H1 (cell line): ENCODE results near the gene COL20A1. TPM values are rescaled to one million over a fixed set of nuclear protein-coding genes. Genes with fewer than 3 reads are reported as not detected.

Experiments used
- CTCF ChIA-PET: fragments of 300-600 bp; sonication (Branson Sonifier 250); formaldehyde crosslinking; loops from one replicate; lab custom pipeline; 2021; ENCODE audit not compliant: partially characterized antibody; lab: Charles Lee
- POLR2A ChIA-PET: fragments of 300-600 bp; sonication (Branson Sonifier 250); formaldehyde crosslinking; loops from one replicate; lab custom pipeline; 2021; ENCODE audit warnings: inconsistent platforms; ENCODE audit not compliant: partially characterized antibody; lab: Charles Lee
- DNase-seq, 2 experiments: peaks; one replicate each; pipeline versions ENCODE4 v3.0.0 to v3.0.0-alpha.2; 2010 to 2022; ENCODE audit warnings: low spot score in 2 of 2, low read depth in 1 of 2, mixed read lengths in 1 of 2
- FAIRE-seq: peaks from 2 replicates; lab custom pipeline; 2011; peaks lifted over from hg19 to GRCh38; lab: Jason Lieb, UNC
- H2AFZ ChIP-seq: 2 replicates; pipeline ENCODE4 v1.8.1; 2012; ENCODE audit warnings: low read length, inconsistent platforms
- H2AK5ac ChIP-seq: 2 replicates; pipeline ENCODE4 v1.6.1; 2013; ENCODE audit warnings: low read depth, low read length
- H2BK120ac ChIP-seq: replicated peaks from 2 replicates; pipeline ENCODE3; 2013; ENCODE audit warnings: low read depth, low read length, inconsistent platforms
- H2BK12ac ChIP-seq: 2 replicates; pipeline ENCODE4 v1.6.1; 2013; ENCODE audit warnings: low read depth, low read length
- H2BK15ac ChIP-seq: 2 replicates; pipeline ENCODE4 v1.6.1; 2013; ENCODE audit warnings: low read length
- H2BK20ac ChIP-seq: 2 replicates; pipeline ENCODE4 v1.6.1; 2013; ENCODE audit warnings: low read length
- H2BK5ac ChIP-seq: 2 replicates; pipeline ENCODE4 v1.6.1; 2013; ENCODE audit warnings: low read depth, low read length
- H3K14ac ChIP-seq: 2 replicates; pipeline ENCODE4 v1.6.1; 2013; ENCODE audit warnings: inconsistent platforms; ENCODE audit not compliant: insufficient read length
- H3K18ac ChIP-seq: 2 replicates; pipeline ENCODE4 v1.6.1; 2013; ENCODE audit warnings: low read length; ENCODE audit errors: extremely low read depth
- H3K23ac ChIP-seq: 2 replicates; pipeline ENCODE4 v1.6.1; 2013; ENCODE audit warnings: inconsistent platforms; ENCODE audit not compliant: insufficient read length
- H3K23me2 ChIP-seq: 2 replicates; pipeline ENCODE4 v1.6.1; 2013; ENCODE audit warnings: low read depth, low read length
- H3K27ac ChIP-seq: 2 replicates; pipeline ENCODE4 v1.6.1; 2011; ENCODE audit warnings: low read depth, low read length, inconsistent platforms
- H3K27me3 ChIP-seq, 4 experiments: replicated peaks in 1 of 4; 1 replicate in 1 of 4; 2 replicates in 3 of 4; pipeline versions ENCODE4 v1.6.1 to v1.8.1; 2011 to 2013; ENCODE audit warnings: low read length in 3 of 4, mild to moderate bottlenecking in 3 of 4, inconsistent platforms in 2 of 4, mixed read lengths in 2 of 4, moderate library complexity in 1 of 4; ENCODE audit not compliant: control insufficient read depth in 3 of 4, insufficient read depth in 3 of 4; ENCODE audit errors: extremely low read depth in 1 of 4
- H3K36me3 ChIP-seq, 4 experiments: 2 replicates each; pipeline versions ENCODE4 v1.6.1 to v1.8.1; 2011 to 2013; ENCODE audit warnings: mild to moderate bottlenecking in 4 of 4, low read length in 3 of 4, moderate library complexity in 2 of 4, control low read depth in 1 of 4, inconsistent platforms in 1 of 4; ENCODE audit not compliant: insufficient read depth in 4 of 4, control insufficient read depth in 2 of 4
- H3K4ac ChIP-seq: replicated peaks from 2 replicates; pipeline ENCODE3; 2013; ENCODE audit warnings: low read length, low read depth, mixed read lengths, inconsistent platforms; ENCODE audit not compliant: insufficient read length
- H3K4me1 ChIP-seq, 4 experiments: replicated peaks in 1 of 4; 1 replicate in 1 of 4; 2 replicates in 3 of 4; pipeline versions ENCODE4 v1.6.1 to v1.8.1; 2011 to 2013; ENCODE audit warnings: low read length in 3 of 4, inconsistent platforms in 2 of 4, mixed read lengths in 1 of 4; ENCODE audit not compliant: insufficient read depth in 4 of 4, control insufficient read depth in 3 of 4
- H3K4me2 ChIP-seq, 2 experiments: 2 replicates each; pipeline versions ENCODE4 v1.6.1 to v1.8.1; 2011 to 2013; ENCODE audit warnings: low read depth in 2 of 2, low read length in 2 of 2, control low read depth in 1 of 2, inconsistent platforms in 1 of 2, mild to moderate bottlenecking in 1 of 2; ENCODE audit not compliant: insufficient read depth in 1 of 2
- H3K4me3 ChIP-seq, 4 experiments: fragments of 200-600, 300-600 bp in 1 of 4; sonication (generic), shearing (Covaris generic), sonication (Bioruptor Twin) in 1 of 4; 2 replicates each; pipeline versions ENCODE4 v1.5.1 to v1.8.1; 2011 to 2016; ENCODE audit warnings: low read length in 4 of 4, low read depth in 3 of 4, control low read depth in 2 of 4, inconsistent platforms in 2 of 4, mild to moderate bottlenecking in 2 of 4, mixed read lengths in 1 of 4, moderate library complexity in 1 of 4; ENCODE audit not compliant: insufficient read depth in 2 of 4; ENCODE audit errors: extremely low read depth in 1 of 4
- H3K56ac ChIP-seq: replicated peaks from 2 replicates; pipeline ENCODE3; 2013; ENCODE audit warnings: low read depth, mild to moderate bottlenecking, mixed read lengths, low read length, inconsistent platforms; ENCODE audit not compliant: insufficient read length
- H3K79me1 ChIP-seq: 2 replicates; pipeline ENCODE4 v1.6.1; 2013; ENCODE audit warnings: low read depth, low read length, control low read depth
- H3K79me2 ChIP-seq, 2 experiments: 2 replicates each; pipeline versions ENCODE4 v1.6.1 to v1.8.1; 2012 to 2013; ENCODE audit warnings: low read length in 2 of 2, mild to moderate bottlenecking in 2 of 2, inconsistent platforms in 1 of 2; ENCODE audit not compliant: insufficient read depth in 2 of 2, control insufficient read depth in 1 of 2
- H3K9ac ChIP-seq, 4 experiments: replicated peaks in 1 of 4; 1 replicate in 1 of 4; 2 replicates in 3 of 4; pipeline versions ENCODE4 v1.6.1 to v1.8.1; 2011 to 2013; ENCODE audit warnings: low read depth in 3 of 4, low read length in 3 of 4, control low read depth in 2 of 4, mild to moderate bottlenecking in 2 of 4, moderate library complexity in 2 of 4, inconsistent platforms in 1 of 4; ENCODE audit errors: extremely low read depth in 1 of 4
- H3K9me3 ChIP-seq, 2 experiments: 2 replicates each; pipeline versions ENCODE4 v1.6.1 to v1.8.1; 2012 to 2013; ENCODE audit warnings: mild to moderate bottlenecking in 2 of 2, moderate library complexity in 2 of 2, control low read depth in 1 of 2, inconsistent platforms in 1 of 2, low read depth in 1 of 2, low read length in 1 of 2, mixed read lengths in 1 of 2; ENCODE audit not compliant: insufficient read depth in 2 of 2
- H4K20me1 ChIP-seq, 2 experiments: replicated peaks in 1 of 2; 2 replicates each; pipeline versions ENCODE3 to v1.8.1; 2011 to 2013; ENCODE audit warnings: inconsistent platforms in 2 of 2, low read length in 2 of 2, mild to moderate bottlenecking in 1 of 2; ENCODE audit not compliant: insufficient read depth in 2 of 2, control insufficient read depth in 1 of 2
- H4K5ac ChIP-seq: 2 replicates; pipeline ENCODE4 v1.6.1; 2013; ENCODE audit warnings: low read length, low read depth, mixed read lengths, inconsistent platforms; ENCODE audit not compliant: insufficient read length
- H4K8ac ChIP-seq: 2 replicates; pipeline ENCODE4 v1.8.0; 2013; ENCODE audit warnings: mild to moderate bottlenecking, moderate library complexity, low read length, inconsistent platforms; ENCODE audit not compliant: insufficient read depth; ENCODE audit errors: extremely low read depth
- H4K91ac ChIP-seq: replicated peaks from 2 replicates; pipeline ENCODE3; 2013; ENCODE audit warnings: low read length, mixed read lengths, inconsistent platforms; ENCODE audit not compliant: insufficient read length
- CBX8 ChIP-seq: fragments of 300-800, 300-1000 bp; sonication (generic); IDR thresholded peaks from 2 replicates; pipeline ENCODE4 v1.7.1; 2016; ENCODE audit warnings: low read depth, low read length, borderline replicate concordance
- CHD1 ChIP-seq: IDR thresholded peaks from 2 replicates; pipeline ENCODE4 v1.6.1; 2012; ENCODE audit warnings: low read depth, low read length, improper control_type of control experiment
- CREB1 ChIP-seq: IDR thresholded peaks from 2 replicates; pipeline ENCODE4 v1.6.1; 2012; ENCODE audit warnings: inconsistent platforms
- EZH2 ChIP-seq: fragments of 200-600 bp; sonication (generic); IDR thresholded peaks from 2 replicates; pipeline ENCODE4 v1.7.1; 2012; ENCODE audit warnings: low read depth, mild to moderate bottlenecking, moderate library complexity, low read length, inconsistent platforms; ENCODE audit not compliant: severe bottlenecking
- POU5F1 ChIP-seq: IDR thresholded peaks from 2 replicates; pipeline ENCODE4 v1.6.1; 2011; ENCODE audit warnings: low read depth, mild to moderate bottlenecking, low read length, moderate library complexity
- RAD21 ChIP-seq, 2 experiments: IDR thresholded peaks in 1 of 2; conservative IDR thresholded peaks in 1 of 2; 2 replicates each; pipeline ENCODE4 v1.6.1; 2011; ENCODE audit warnings: low read depth in 2 of 2, low read length in 2 of 2, improper control_type of control experiment in 1 of 2, inconsistent platforms in 1 of 2, mild to moderate bottlenecking in 1 of 2, moderate library complexity in 1 of 2
- SP4 ChIP-seq: IDR thresholded peaks from 2 replicates; pipeline ENCODE4 v1.6.1; 2012; ENCODE audit warnings: low read length, inconsistent platforms
- TCF12 ChIP-seq: IDR thresholded peaks from 2 replicates; pipeline ENCODE4 v1.6.1; 2011; ENCODE audit warnings: low read depth, mild to moderate bottlenecking, low read length
- WGBS, 2 experiments: shearing (Covaris generic) in 1 of 2; methylation state at CpG; one replicate each; pipeline versions ENCODE4 v1.1.6 to v1.1.7; 2013 to 2015; ENCODE audit warnings: low lambda C conversion rate in 2 of 2, mixed read lengths in 2 of 2, inconsistent platforms in 1 of 2, low coverage in 1 of 2, missing lambda C conversion rate in 1 of 2; ENCODE audit not compliant: insufficient replicate concordance in 2 of 2, insufficient coverage in 1 of 2, insufficient read length in 1 of 2; ENCODE audit errors: extremely low coverage in 1 of 2, missing lambda C conversion rate in 1 of 2; 5-methylcytosine and 5-hydroxymethylcytosine counted together
- polyA plus RNA-seq, 7 experiments: library from polyadenylated mRNA; depleted of rRNA in 3 of 7; stranded (reverse) in 5 of 7; unstranded in 2 of 7; fragments of >200 nt in 5 of 7; fragments of 200-250 nt in 2 of 7; gene quantifications; 1 replicate in 5 of 7; 2 replicates in 1 of 7; 4 replicates in 1 of 7; pipeline versions ENCODE4 v1.2.1 to v1.2.3, GENCODE V29; 2011 to 2013; ENCODE audit warnings: missing spikeins in 2 of 7, mixed read lengths in 2 of 7
- total RNA-seq: library from RNA; stranded (reverse); fragmentation: NEBNext Ultra II Directional; extraction: Animal tissue kit (Norgen Biotek cat#: 25700); gene quantifications from 2 replicates; pipeline ENCODE4 v1.2.1, GENCODE V29; 2021

Gene COL20A1
- total and polyA plus RNA-seq, 2 of the 8 experiments (the other 6 are each of a cell fraction or from before 2014, with no cell fraction given): 0.19 to 0.21 TPM

- H4K5ac ChIP-seq: no peak overlapping the region
- POLR2A ChIA-PET: no interaction called here
- H2BK15ac ChIP-seq: no peak overlapping the region
- H3K79me1 ChIP-seq: 0 out of 2 replicates have a peak, but pooled peaks cover 2% of the 10 kb centered on the region
- H3K23ac ChIP-seq: no peak overlapping the region
- H3K27me3 ChIP-seq: peaks cover 0 to 3% (median 0%) of the 10 kb centered on the region in 4 experiments; a peak in 3 of 7 replicates
- H3K4me1 ChIP-seq: peaks cover 0 to 5% (median 1%) of the 10 kb centered on the region in 4 experiments; a peak in 3 of 7 replicates
- peaks cover 0 to 3% of the 10 kb centered on the region in 2 experiments for H4K20me1 ChIP-seq
- no peak overlapping the region for H4K8ac ChIP-seq
- FAIRE-seq: no peak
- no peak overlapping the region for H2BK20ac ChIP-seq
- H3K23me2 ChIP-seq: no peaks in the 10 kb centered on the region
- H3K4me3 ChIP-seq: no peak overlapping the region
- H2AFZ ChIP-seq: no peak overlapping the region
- TF ChIP-seq TCF12 (no peak), CHD1 (no peak), CBX8 (no peak), CREB1 (no peak), POU5F1 (no peak), SP4 (no peak), EZH2 (no peak), RAD21 (IDR thresholded peaks at IDR 0.05 in 1 of 2, conservative IDR thresholded peaks at IDR 0.05 in 1 of 2; ENCODE audit: low read depth in 2 of 2, low read length in 2 of 2) (no peak)
- TF ChIP-seq, all 59 proteins: peak for 0
- Histone ChIP-seq H2BK5ac (no peak overlapping the region), H3K18ac (no peak overlapping the region), H3K4ac (no peak overlapping the region), H3K9me3 (peaks cover 10 to 20% of the 10 kb centered on the region in 2 experiments), H3K9ac (no peak overlapping the region), H2AK5ac (no peak overlapping the region), H3K79me2 (no peaks in the 10 kb centered on the region), H4K91ac (no peak overlapping the region), H3K14ac (no peak overlapping the region), H2BK120ac (no peak overlapping the region), H2BK12ac (no peak overlapping the region), H3K36me3 (no peaks in the 10 kb centered on the region), H3K4me2 (no peak overlapping the region), H3K56ac (no peak overlapping the region), H3K27ac (no peak overlapping the region)
- 78% methylated on average over 15 of the region's 22 CpGs; no CpG with 5 or more reads in 1 of the 2 experiments for WGBS, 2 experiments
- DNase-seq: no peak
- CTCF ChIA-PET: interaction anchor here (0.9 to 2.2 kb wide), 8 partner anchors 12 to 110 kb away, joined by 3 to 9 read pairs (median 4); no protein-coding TSS in a partner anchor
Observed at GRCh38 chr20:63332488-63333240, 39.7 kb downstream of the COL20A1 start.
